HG03175 (cell line): ENCODE measurements around the gene CFAP107.
"Not testable (repeated sequence)": the region's sequence is repeated elsewhere in the genome, so short reads cannot be mapped to it uniquely, and the experiment has no call there.

Experiments
- ATAC-seq: cut with Tn5 transposase; IDR thresholded peaks from one replicate; pipeline ENCODE4 v1.9.1; 2021; ENCODE audit warnings: mild to moderate bottlenecking, moderate library complexity; ENCODE audit not compliant: unreplicated experiment

The CFAP107 gene

GRCh38 chr1:12776801-12777557, 31.0 kb downstream of the CFAP107 start:
- no peak for ATAC-seq

GRCh38 chr1:12778061-12778460, 32.1 kb downstream of the CFAP107 start:
- ATAC-seq = no peak

- no peak for ATAC-seq
Observed at GRCh38 chr1:12778907-12779306, 32.9 kb downstream of the CFAP107 start.

GRCh38 chr1:12781488-12781887, 35.5 kb downstream of the CFAP107 start:
- ATAC-seq = not testable (repeated sequence)

GRCh38 chr1:12783783-12784182, 37.8 kb downstream of the CFAP107 start:
- not testable (repeated sequence) for ATAC-seq

GRCh38 chr1:12784729-12785128, 38.7 kb downstream of the CFAP107 start:
- ATAC-seq = not testable (repeated sequence)

GRCh38 chr1:12791097-12791496, 45.1 kb downstream of the CFAP107 start, which contains the start of gene PRAMEF1:
TSS of gene PRAMEF1 (plus strand) at chr1:12791397. CDS start at chr1:12793228, 1,831 bp downstream.
- ATAC-seq = not testable (repeated sequence)

GRCh38 chr1:12798911-12799310, 52.9 kb downstream of the CFAP107 start:
- no peak for ATAC-seq

- ATAC-seq = no peak
Observed at GRCh38 chr1:12799730-12800129, 53.7 kb downstream of the CFAP107 start.

GRCh38 chr1:12809933-12810332, 63.9 kb downstream of the CFAP107 start:
- ATAC-seq = no peak

- no peak for ATAC-seq
Observed at GRCh38 chr1:12810691-12811408, 64.8 kb downstream of the CFAP107 start.

- ATAC-seq = no peak
Observed at GRCh38 chr1:12811409-12811784, 65.4 kb downstream of the CFAP107 start.
